IMR-90 (cell line): ENCODE data around the gene ACOT2. TPM values are rescaled to one million over a fixed set of nuclear protein-coding genes. Genes with fewer than 3 reads are reported as not detected.

Experiments used
- ATAC-seq: fragments of 200-7000 bp; cut with Tn5 transposase; 2 replicates; pipeline ENCODE4 v1.9.1; 2020; ENCODE audit warnings: low read depth, mild to moderate bottlenecking, moderate library complexity
- BruUV-seq: library from RNA; stranded (reverse); fragments of 400-500 nt; replicated peaks from 2 replicates; lab custom pipeline; 2021; lab: Mats Ljungman, UMichigan
- CTCF ChIA-PET: fragments of 300-600 bp; formaldehyde crosslinking; extraction: SDS; loops from one replicate; lab custom pipeline; 2021; ENCODE audit warnings: antibody characterized with exemption; lab: Yijun Ruan, JAX
- POLR2A ChIA-PET: fragments of 300-600 bp; sonication (Branson Sonifier 250); formaldehyde crosslinking; loops from one replicate; lab custom pipeline; 2022; ENCODE audit warnings: antibody characterized with exemption; ENCODE audit not compliant: unreplicated experiment; lab: Charles Lee
- DNase-seq: peaks from one replicate; pipeline ENCODE4 v3.0.0; 2013
- H2AFZ ChIP-seq: replicated peaks from 2 replicates; pipeline ENCODE3; 2013; ENCODE audit warnings: low read length, mild to moderate bottlenecking; ENCODE audit not compliant: poor library complexity
- H2AK5ac ChIP-seq: 2 replicates; pipeline ENCODE4 v1.6.1; 2013; ENCODE audit warnings: low read depth, low read length, inconsistent platforms
- H2AK9ac ChIP-seq: replicated peaks from 2 replicates; pipeline ENCODE3; 2013; ENCODE audit warnings: mild to moderate bottlenecking, low read depth, low read length, moderate library complexity; ENCODE audit not compliant: poor library complexity
- H2BK120ac ChIP-seq: 2 replicates; pipeline ENCODE4 v1.6.1; 2013; ENCODE audit warnings: low read depth, low read length, inconsistent platforms
- H2BK15ac ChIP-seq: 3 replicates; pipeline ENCODE4 v1.6.1; 2013; ENCODE audit warnings: low read depth, low read length, inconsistent platforms
- H2BK20ac ChIP-seq: 2 replicates; pipeline ENCODE4 v1.6.1; 2013; ENCODE audit warnings: low read depth, mild to moderate bottlenecking, inconsistent platforms, low read length, moderate library complexity
- H2BK5ac ChIP-seq: 2 replicates; pipeline ENCODE4 v1.6.1; 2013; ENCODE audit warnings: mild to moderate bottlenecking, low read depth, low read length, inconsistent platforms; ENCODE audit not compliant: poor library complexity, severe bottlenecking
- H3K14ac ChIP-seq: replicated peaks from 2 replicates; pipeline ENCODE4 v1.6.1; 2013; ENCODE audit warnings: low read depth, low read length, inconsistent platforms
- H3K18ac ChIP-seq: 2 replicates; pipeline ENCODE4 v1.6.1; 2013; ENCODE audit warnings: low read depth, low read length, control low read depth
- H3K23ac ChIP-seq: 2 replicates; pipeline ENCODE4 v1.6.1; 2013; ENCODE audit warnings: low read depth, low read length, inconsistent platforms
- H3K27ac ChIP-seq: 2 replicates; pipeline ENCODE4 v1.5.1; 2013; ENCODE audit warnings: mild to moderate bottlenecking, control low read depth, low read length; ENCODE audit not compliant: insufficient read depth
- H3K27me3 ChIP-seq: 2 replicates; pipeline ENCODE4 v1.6.1; 2013; ENCODE audit warnings: low read length; ENCODE audit not compliant: control insufficient read depth, insufficient read depth
- H3K36me3 ChIP-seq: 2 replicates; pipeline ENCODE4 v1.6.1; 2013; ENCODE audit warnings: low read length, mixed read lengths; ENCODE audit not compliant: control insufficient read depth, insufficient read depth
- H3K4ac ChIP-seq: 2 replicates; pipeline ENCODE4 v1.6.1; 2013; ENCODE audit warnings: low read depth, low read length, inconsistent platforms
- H3K4me1 ChIP-seq: 2 replicates; pipeline ENCODE4 v1.6.1; 2013; ENCODE audit warnings: low read length, mixed read lengths; ENCODE audit not compliant: control insufficient read depth, insufficient read depth
- H3K4me2 ChIP-seq: 2 replicates; pipeline ENCODE4 v1.6.1; 2013; ENCODE audit warnings: low read depth, mild to moderate bottlenecking, control low read depth, low read length, moderate library complexity
- H3K4me3 ChIP-seq: 2 replicates; pipeline ENCODE4 v1.5.1; 2013; ENCODE audit warnings: low read depth, mild to moderate bottlenecking, control low read depth, low read length, moderate library complexity; ENCODE audit not compliant: insufficient read depth
- H3K56ac ChIP-seq: 2 replicates; pipeline ENCODE4 v1.6.1; 2013; ENCODE audit warnings: low read length, inconsistent platforms; ENCODE audit not compliant: insufficient read depth; ENCODE audit errors: extremely low read depth
- H3K79me1 ChIP-seq, 2 experiments: 2 replicates each; pipeline ENCODE4 v1.6.1; 2013; ENCODE audit warnings: low read length in 2 of 2, inconsistent platforms in 1 of 2, low read depth in 1 of 2
- H3K9ac ChIP-seq: 2 replicates; pipeline ENCODE4 v1.6.1; 2013; ENCODE audit warnings: low read depth, low read length, control low read depth
- H3K9me1 ChIP-seq: 2 replicates; pipeline ENCODE4 v1.6.1; 2013; ENCODE audit warnings: low read length, inconsistent platforms; ENCODE audit not compliant: insufficient read depth
- H3K9me3 ChIP-seq: 2 replicates; pipeline ENCODE4 v1.6.1; 2013; ENCODE audit warnings: low read length; ENCODE audit not compliant: control insufficient read depth, insufficient read depth
- H4K20me1 ChIP-seq: 2 replicates; pipeline ENCODE4 v1.6.1; 2013; ENCODE audit warnings: low read length, inconsistent platforms; ENCODE audit not compliant: insufficient read depth
- H4K5ac ChIP-seq: 2 replicates; pipeline ENCODE4 v1.6.1; 2013; ENCODE audit warnings: mild to moderate bottlenecking, low read depth, low read length, control low read depth
- H4K8ac ChIP-seq, 2 experiments: 2 replicates each; pipeline ENCODE4 v1.6.1; 2013; ENCODE audit warnings: low read depth in 2 of 2, low read length in 2 of 2, control low read depth in 1 of 2, inconsistent platforms in 1 of 2
- H4K91ac ChIP-seq: 2 replicates; pipeline ENCODE4 v1.6.1; 2013; ENCODE audit warnings: low read depth, low read length, inconsistent platforms; ENCODE audit not compliant: insufficient read depth
- CHD1 ChIP-seq: IDR thresholded peaks from 2 replicates; pipeline ENCODE4 v1.6.1; 2012; ENCODE audit warnings: low read depth, low read length, improper control_type of control experiment
- CTCF ChIP-seq: conservative IDR thresholded peaks from 2 replicates; pipeline ENCODE4 v1.5.1; 2012; ENCODE audit warnings: mild to moderate bottlenecking, low read depth, low read length, improper control_type of control experiment
- ELK1 ChIP-seq: fragments of 150-350 bp; IDR thresholded peaks from 2 replicates; pipeline ENCODE4 v1.6.1; 2016; ENCODE audit warnings: low read depth, mild to moderate bottlenecking, low read length, moderate library complexity, borderline replicate concordance
- FOS ChIP-seq: fragments of 150-350 bp; IDR thresholded peaks from 2 replicates; pipeline ENCODE4 v1.6.1; 2016; ENCODE audit warnings: low read depth, low read length
- NFE2L2 ChIP-seq: fragments of 150-350 bp; IDR thresholded peaks from 2 replicates; pipeline ENCODE4 v1.6.1; 2016; ENCODE audit warnings: low read depth, mild to moderate bottlenecking, low read length
- POLR2A ChIP-seq: IDR thresholded peaks from 2 replicates; pipeline ENCODE4 v1.6.1; 2012; ENCODE audit warnings: mild to moderate bottlenecking, low read depth, low read length
- RAD21 ChIP-seq: IDR thresholded peaks from 2 replicates; pipeline ENCODE4 v1.6.1; 2012; ENCODE audit warnings: low read length, improper control_type of control experiment
- RCOR1 ChIP-seq: IDR thresholded peaks from 2 replicates; pipeline ENCODE4 v1.6.1; 2012; ENCODE audit warnings: mild to moderate bottlenecking, low read length, improper control_type of control experiment; ENCODE audit not compliant: insufficient replicate concordance
- RFX5 ChIP-seq: IDR thresholded peaks from 2 replicates; pipeline ENCODE4 v1.8.0; 2012; ENCODE audit warnings: low read depth, mild to moderate bottlenecking, low read length, moderate library complexity
- SMC3 ChIP-seq: fragments of 150-350 bp; IDR thresholded peaks from 2 replicates; pipeline ENCODE4 v1.6.1; 2016; ENCODE audit warnings: low read depth, mild to moderate bottlenecking, antibody characterized with exemption, low read length, moderate library complexity
- USF2 ChIP-seq: fragments of 150-350 bp; IDR thresholded peaks from 2 replicates; pipeline ENCODE4 v1.6.1; 2017; ENCODE audit warnings: mild to moderate bottlenecking, antibody characterized with exemption, low read length, low read depth
- WGBS, 2 experiments: methylation state at CpG; one replicate each; pipeline versions ENCODE4 v1.1.5 to v1.1.7; 2013; ENCODE audit warnings: missing lambda C conversion rate in 2 of 2; ENCODE audit not compliant: insufficient read length in 1 of 2; ENCODE audit errors: extremely low coverage in 2 of 2; 5-methylcytosine and 5-hydroxymethylcytosine counted together
- dilution Hi-C: fragments of 300-500 bp; cut with HindIII; formaldehyde crosslinking; loops from one replicate; pipeline ENCODE4 v1.14.3; 2018; ENCODE audit warnings: low sequenced_read_pairs; ENCODE audit not compliant: unreplicated experiment
- in situ Hi-C: fragments of 300-500 bp; cut with MboI; formaldehyde crosslinking; loops from 3 replicates; pipeline ENCODE4 v1.14.3; 2019; ENCODE audit warnings: low sequenced_read_pairs, inconsistent platforms, mixed read lengths
- intact Hi-C: fragments of 100-400 bp; cut with micrococcal nuclease; formaldehyde crosslinking; loops from 2 replicates; pipeline ENCODE4 v1.10.0; 2022
- polyA plus RNA-seq, 3 experiments: library from polyadenylated mRNA; depleted of rRNA; stranded (reverse); fragments of >200 nt; gene quantifications; 2 replicates each; pipeline ENCODE4 v1.2.3, GENCODE V29; 2012; ENCODE audit warnings: low replicate concordance in 1 of 3
- total RNA-seq: library from RNA; depleted of rRNA; stranded (reverse); fragments of >200 nt; gene quantifications from 2 replicates; pipeline ENCODE4 v1.2.3, GENCODE V29; 2012

The ACOT2 gene
- total and polyA plus RNA-seq, 2 of the 4 experiments (the other 2 are of a cell fraction) = 24.7 to 33.1 TPM

GRCh38 chr14:73619524-73619923 lies 50.5 kb downstream of the ACOT2 start:
- dilution Hi-C loops = no loop called here
- H3K79me1 ChIP-seq = no peaks in the 10 kb centered on the region
- H4K91ac ChIP-seq = no peak overlapping the region
- no peaks in the 10 kb centered on the region for H3K9me3 ChIP-seq
- no CpG with 5 or more reads among the region's 1 CpG for WGBS, 2 experiments
- no peak overlapping the region for H3K9ac ChIP-seq
- no peaks in the 10 kb centered on the region for H3K9me1 ChIP-seq
- no peak overlapping the region for H3K4ac ChIP-seq
- no peaks in the 10 kb centered on the region for H3K36me3 ChIP-seq
- no peak overlapping the region for H2BK5ac ChIP-seq
- no peak overlapping the region for H4K5ac ChIP-seq
- no peak overlapping the region for H3K4me3 ChIP-seq
- no peak overlapping the region for H3K56ac ChIP-seq
- no peak overlapping the region for H2BK15ac ChIP-seq
- H3K27me3 ChIP-seq = peaks cover 11% of the 10 kb centered on the region
- no peak overlapping the region for H3K14ac ChIP-seq
- TF ChIP-seq RAD21 (no peak), SMC3 (no peak), FOS (no peak), POLR2A (no peak), USF2 (no peak), NFE2L2 (no peak), ELK1 (no peak), RFX5 (no peak), RCOR1 (no peak), CTCF (no peak), CHD1 (no peak)
- no peak overlapping the region for H2AK5ac ChIP-seq
- no peak for ATAC-seq
- no peak overlapping the region for H2AK9ac ChIP-seq
- no peak overlapping the region for H2BK120ac ChIP-seq
- BruUV-seq = no TSS peak
- no peak overlapping the region for H4K8ac ChIP-seq
- H4K20me1 ChIP-seq = no peaks in the 10 kb centered on the region
- ChIA-PET CTCF (no interaction called here), POLR2A (no interaction called here)
- intact Hi-C loops = no loop called here
- H3K4me2 ChIP-seq = no peak overlapping the region
- H2AFZ ChIP-seq = no peak overlapping the region
- H3K23ac ChIP-seq = no peak overlapping the region
- no peak for DNase-seq
- H3K4me1 ChIP-seq = no peaks in the 10 kb centered on the region
- H3K27ac ChIP-seq = no peak overlapping the region
- no peak overlapping the region for H2BK20ac ChIP-seq
- no peak overlapping the region for H3K18ac ChIP-seq
- in situ Hi-C loops = no loop called here
